Measurements from ENCODE around the gene BRD4.

- TF ChIP-seq REST (IDR thresholded peaks at IDR 0.05; ENCODE audit: low read depth) = no peak
- TF ChIP-seq MAX (IDR thresholded peaks at IDR 0.05) = no peak
- no peak for TF ChIP-seq EP300 (IDR thresholded peaks at IDR 0.05; ENCODE audit: borderline replicate concordance)
Measured at GRCh38 chr19:15358918-15359317, 26.6 kb upstream of the BRD4 start.
